ENCODE results near the gene SENP1.

- TF ChIP-seq CTCF (IDR thresholded peaks at IDR 0.05) (peak; percentile 38), ZFX (IDR thresholded peaks at IDR 0.05; ENCODE audit: borderline replicate concordance) (no peak)
Measured at GRCh38 chr12:48084066-48084465, 21.8 kb downstream of the SENP1 start.
